Endothelial cell of umbilical vein (primary cell): ENCODE data around the gene NRBF2. TPM values are rescaled to one million over a fixed set of nuclear protein-coding genes. Genes with fewer than 3 reads are reported as not detected.
"Not testable (repeated sequence)": the region's sequence is repeated elsewhere in the genome, so short reads cannot be mapped to it uniquely, and the experiment has no call there.

Source experiments
- BruUV-seq: library from RNA; stranded (reverse); fragments of 400-500 nt; replicated peaks from 2 replicates; lab custom pipeline; 2021; lab: Mats Ljungman, UMichigan
- CTCF ChIA-PET: fragments of 300-600, 350-600 bp; sonication (Branson Sonifier 250); formaldehyde crosslinking; loops from one replicate; lab custom pipeline; 2021; ENCODE audit warnings: antibody characterized with exemption, inconsistent platforms; lab: Charles Lee
- POLR2A ChIA-PET: fragments of 300-600, 350-600 bp; sonication (Branson Sonifier 250); formaldehyde crosslinking; loops from one replicate; lab custom pipeline; 2021; ENCODE audit warnings: antibody characterized with exemption, inconsistent platforms; lab: Charles Lee
- DNase-seq: peaks from one replicate; pipeline ENCODE4 v3.0.0-alpha.2; 2011; ENCODE audit warnings: low read depth, low spot score
- FAIRE-seq: peaks from 2 replicates; lab custom pipeline; 2011; peaks lifted over from hg19 to GRCh38; lab: Jason Lieb, UNC
- H2AFZ ChIP-seq: 2 replicates; pipeline ENCODE4 v1.6.0; 2012; ENCODE audit warnings: low read depth, low read length, control low read depth, inconsistent platforms
- H3K27ac ChIP-seq: 2 replicates; pipeline ENCODE4 v1.5.1; 2011; ENCODE audit warnings: low read depth, mild to moderate bottlenecking, control low read depth, low read length, moderate library complexity; ENCODE audit not compliant: insufficient read depth
- H3K27me3 ChIP-seq, 2 experiments: 2 replicates each; pipeline versions ENCODE4 v1.6.0 to v1.6.1; 2011; ENCODE audit warnings: low read length in 2 of 2, mixed read lengths in 1 of 2; ENCODE audit not compliant: control insufficient read depth in 2 of 2, insufficient read depth in 2 of 2
- H3K36me3 ChIP-seq, 2 experiments: 2 replicates in 1 of 2; 3 replicates in 1 of 2; pipeline ENCODE4 v1.5.1; 2011; ENCODE audit warnings: low read length in 2 of 2, mild to moderate bottlenecking in 1 of 2, moderate library complexity in 1 of 2; ENCODE audit not compliant: control insufficient read depth in 2 of 2, insufficient read depth in 2 of 2; ENCODE audit errors: extremely low read depth in 1 of 2
- H3K4me1 ChIP-seq: 3 replicates; pipeline ENCODE4 v1.5.1; 2011; ENCODE audit warnings: mild to moderate bottlenecking, low read length; ENCODE audit not compliant: control insufficient read depth, insufficient read depth; ENCODE audit errors: extremely low read depth
- H3K4me2 ChIP-seq: 2 replicates; pipeline ENCODE4 v1.6.1; 2011; ENCODE audit warnings: low read length, control low read depth, mixed read lengths; ENCODE audit not compliant: insufficient read depth
- H3K4me3 ChIP-seq, 3 experiments: fragments of 200-600 bp in 1 of 3; sonication (generic), shearing (Covaris generic) in 1 of 3; replicated peaks in 1 of 3; 2 replicates each; pipeline ENCODE4 v1.5.1; 2011 to 2016; ENCODE audit warnings: control low read depth in 3 of 3, low read length in 3 of 3, mild to moderate bottlenecking in 2 of 3, inconsistent platforms in 1 of 3, low read depth in 1 of 3, moderate library complexity in 1 of 3; ENCODE audit not compliant: insufficient read depth in 1 of 3
- H3K79me2 ChIP-seq: 2 replicates; pipeline ENCODE4 v1.6.0; 2012; ENCODE audit warnings: low read length, inconsistent platforms; ENCODE audit not compliant: control insufficient read depth, insufficient read depth
- H3K9ac ChIP-seq: replicated peaks from 2 replicates; pipeline ENCODE3; 2011; ENCODE audit warnings: low read length, control low read depth; ENCODE audit not compliant: insufficient read depth; ENCODE audit errors: extremely low read depth
- H3K9me1 ChIP-seq: replicated peaks from 3 replicates; pipeline ENCODE4 v1.6.0; 2011; ENCODE audit warnings: mild to moderate bottlenecking, low read length; ENCODE audit not compliant: control insufficient read depth, insufficient read depth; ENCODE audit errors: extremely low read depth
- H3K9me3 ChIP-seq: replicated peaks from 2 replicates; pipeline ENCODE4 v1.5.1; 2012; ENCODE audit warnings: low read length, inconsistent platforms; ENCODE audit not compliant: control insufficient read depth, insufficient read depth
- H4K20me1 ChIP-seq: replicated peaks from 2 replicates; pipeline ENCODE3; 2011; ENCODE audit warnings: mild to moderate bottlenecking, low read length; ENCODE audit not compliant: control insufficient read depth, insufficient read depth; ENCODE audit errors: extremely low read depth
- EZH2 ChIP-seq: IDR thresholded peaks from 2 replicates; pipeline ENCODE4 v1.6.1; 2012; ENCODE audit warnings: borderline replicate concordance, low read depth, mild to moderate bottlenecking, moderate library complexity, low read length, inconsistent platforms; ENCODE audit not compliant: severe bottlenecking
- FOS ChIP-seq: IDR thresholded peaks from 2 replicates; pipeline ENCODE4 v1.6.1; 2011; ENCODE audit warnings: mild to moderate bottlenecking, low read length, moderate library complexity, borderline replicate concordance; ENCODE audit not compliant: insufficient read depth
- GATA2 ChIP-seq: IDR thresholded peaks from 2 replicates; pipeline ENCODE4 v1.7.0; 2011; ENCODE audit warnings: low read depth, mild to moderate bottlenecking, moderate library complexity, mixed read lengths, low read length; ENCODE audit not compliant: insufficient read length, insufficient read depth
- MYC ChIP-seq: IDR thresholded peaks from one replicate; pipeline ENCODE4 v1.6.1; 2011; ENCODE audit warnings: mild to moderate bottlenecking, low read depth, low read length
- POLR2A ChIP-seq: IDR thresholded peaks from 2 replicates; pipeline ENCODE4 v1.6.1; 2012; ENCODE audit warnings: low read depth, mild to moderate bottlenecking, control low read depth, low read length
- POLR2AphosphoS5 ChIP-seq: IDR thresholded peaks from 2 replicates; pipeline ENCODE4 v1.6.1; 2012; ENCODE audit warnings: low read depth, mild to moderate bottlenecking, control low read depth, low read length, moderate library complexity; ENCODE audit not compliant: insufficient read depth
- dilution Hi-C: fragments of 300-500 bp; cut with MboI; formaldehyde crosslinking; loops from one replicate; pipeline ENCODE4 v1.15.0; 2019; ENCODE audit warnings: low sequenced_read_pairs; ENCODE audit not compliant: extremely low pct_ligation_motif_present
- intact Hi-C: fragments of 100-400 bp; cut with micrococcal nuclease; formaldehyde crosslinking; loops from one replicate; pipeline ENCODE4 v1.10.0; 2022
- polyA plus RNA-seq, 4 experiments: library from polyadenylated mRNA; depleted of rRNA in 3 of 4; stranded (reverse) in 3 of 4; unstranded in 1 of 4; fragments of >200 nt; gene quantifications; 2 replicates each; pipeline versions ENCODE4 v1.2.1 to v1.2.3, GENCODE V29; 2011 to 2012; ENCODE audit warnings: missing spikeins in 1 of 4
- total RNA-seq: library from RNA; stranded (reverse); gene quantifications from 2 replicates; pipeline ENCODE4 v1.2.3, GENCODE V29; 2021
- TF ChIP-seq, protein P1 (sequence below), 2 donors: IDR thresholded peaks; 1 replicate in 1 of 2; 2 replicates in 1 of 2; pipeline ENCODE4 v1.5.1; 2011; ENCODE audit warnings: low read length in 2 of 2, mild to moderate bottlenecking in 2 of 2, moderate library complexity in 2 of 2, control low read depth in 1 of 2, inconsistent platforms in 1 of 2, low read depth in 1 of 2; ENCODE audit not compliant: insufficient read depth in 1 of 2; ENCODE audit errors: extremely low read depth in 1 of 2
- TF ChIP-seq, protein P2 (sequence below): IDR thresholded peaks from 2 replicates; pipeline ENCODE4 v1.6.1; 2011; ENCODE audit not compliant: insufficient read depth, insufficient read length

The NRBF2 gene
- total and polyA plus RNA-seq, 2 donors (not counting 3 experiments of a cell fraction or from before 2014, with no cell fraction given) = 7.6 to 17.7 TPM

DNA sequence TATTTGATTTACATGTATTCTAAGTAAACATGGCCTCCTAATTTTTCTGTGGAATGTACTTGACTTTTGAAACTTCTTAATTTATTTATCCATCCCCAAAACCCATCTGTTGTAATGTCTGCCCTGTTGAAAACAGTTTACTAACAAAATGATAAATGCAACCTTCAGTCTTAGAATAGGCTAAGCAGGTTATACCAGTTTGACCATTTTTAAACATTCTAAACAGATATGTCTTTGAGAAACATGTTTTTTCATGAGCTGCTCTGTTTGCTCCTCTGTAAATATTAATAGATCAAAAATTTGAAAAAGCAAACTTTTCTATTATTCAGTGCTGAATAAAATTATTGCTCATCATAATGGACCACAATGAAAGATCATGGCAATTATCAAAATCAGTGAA is 33.4 kb upstream of the NRBF2 start:
- no peaks in the 10 kb centered on the region for H3K36me3 ChIP-seq
- H4K20me1 ChIP-seq = no peaks in the 10 kb centered on the region
- H2AFZ ChIP-seq = no peak overlapping the region
- H3K9ac ChIP-seq = no peak overlapping the region
- ChIA-PET POLR2A (no interaction called here), CTCF (interaction anchor here (0.8 to 1.1 kb wide), 2 partner anchors 8 to 13 kb away, joined by 4 read pairs; no protein-coding TSS in a partner anchor)
- no peak overlapping the region for H3K4me3 ChIP-seq
- intact Hi-C loops (no loop called here), dilution Hi-C loops (no loop called here)
- H3K79me2 ChIP-seq = no peaks in the 10 kb centered on the region
- no peak overlapping the region for H3K4me2 ChIP-seq
- no peaks in the 10 kb centered on the region for H3K27me3 ChIP-seq
- H3K9me1 ChIP-seq = no peaks in the 10 kb centered on the region
- no peak overlapping the region for H3K27ac ChIP-seq
- no peak for DNase-seq
- BruUV-seq = no TSS peak
- H3K9me3 ChIP-seq = no peaks in the 10 kb centered on the region
- FAIRE-seq = no peak
- TF ChIP-seq, protein P1, sequence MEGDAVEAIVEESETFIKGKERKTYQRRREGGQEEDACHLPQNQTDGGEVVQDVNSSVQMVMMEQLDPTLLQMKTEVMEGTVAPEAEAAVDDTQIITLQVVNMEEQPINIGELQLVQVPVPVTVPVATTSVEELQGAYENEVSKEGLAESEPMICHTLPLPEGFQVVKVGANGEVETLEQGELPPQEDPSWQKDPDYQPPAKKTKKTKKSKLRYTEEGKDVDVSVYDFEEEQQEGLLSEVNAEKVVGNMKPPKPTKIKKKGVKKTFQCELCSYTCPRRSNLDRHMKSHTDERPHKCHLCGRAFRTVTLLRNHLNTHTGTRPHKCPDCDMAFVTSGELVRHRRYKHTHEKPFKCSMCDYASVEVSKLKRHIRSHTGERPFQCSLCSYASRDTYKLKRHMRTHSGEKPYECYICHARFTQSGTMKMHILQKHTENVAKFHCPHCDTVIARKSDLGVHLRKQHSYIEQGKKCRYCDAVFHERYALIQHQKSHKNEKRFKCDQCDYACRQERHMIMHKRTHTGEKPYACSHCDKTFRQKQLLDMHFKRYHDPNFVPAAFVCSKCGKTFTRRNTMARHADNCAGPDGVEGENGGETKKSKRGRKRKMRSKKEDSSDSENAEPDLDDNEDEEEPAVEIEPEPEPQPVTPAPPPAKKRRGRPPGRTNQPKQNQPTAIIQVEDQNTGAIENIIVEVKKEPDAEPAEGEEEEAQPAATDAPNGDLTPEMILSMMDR (IDR thresholded peaks at IDR 0.05; ENCODE audit: extremely low read depth in 1 of 2, insufficient read depth in 1 of 2, low read depth in 1 of 2, low read length in 2 of 2) = no peak
- TF ChIP-seq FOS (no peak), EZH2 (no peak), POLR2AphosphoS5 (no peak), MYC (no peak), GATA2 (no peak), POLR2A (no peak)
- TF ChIP-seq, protein P2, sequence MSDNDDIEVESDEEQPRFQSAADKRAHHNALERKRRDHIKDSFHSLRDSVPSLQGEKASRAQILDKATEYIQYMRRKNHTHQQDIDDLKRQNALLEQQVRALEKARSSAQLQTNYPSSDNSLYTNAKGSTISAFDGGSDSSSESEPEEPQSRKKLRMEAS = no peak
- H3K4me1 ChIP-seq = no peaks in the 10 kb centered on the region

DNA sequence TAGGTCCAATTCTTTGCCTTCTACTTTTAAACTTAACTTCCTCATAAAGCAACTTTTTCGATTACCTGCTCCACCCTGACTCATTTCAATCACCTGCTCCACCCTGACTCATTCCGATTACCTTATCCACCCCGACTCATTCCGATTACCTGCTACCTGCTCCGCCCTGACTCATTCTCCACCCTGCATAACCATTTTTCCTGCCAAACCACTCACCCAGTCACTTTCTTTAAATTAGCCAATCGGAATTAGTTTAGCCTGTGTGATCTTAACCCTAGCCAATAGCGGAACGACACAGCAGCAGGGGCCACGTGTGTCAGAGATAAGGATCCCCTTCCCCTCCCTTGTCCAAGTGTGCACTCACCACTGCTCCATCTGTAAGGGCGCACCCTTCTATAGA is 32.0 kb upstream of the NRBF2 start:
- H2AFZ ChIP-seq, H3K4me2 ChIP-seq, H3K79me2 ChIP-seq, DNase-seq, BruUV-seq, dilution Hi-C loops, intact Hi-C loops, FAIRE-seq, H3K9ac ChIP-seq, H3K9me1 ChIP-seq, H3K9me3 ChIP-seq, H3K4me1 ChIP-seq, H3K27me3 ChIP-seq, H3K4me3 ChIP-seq, H3K36me3 ChIP-seq, H3K27ac ChIP-seq, POLR2A ChIA-PET, CTCF ChIA-PET, H4K20me1 ChIP-seq: not testable (repeated sequence)

DNA sequence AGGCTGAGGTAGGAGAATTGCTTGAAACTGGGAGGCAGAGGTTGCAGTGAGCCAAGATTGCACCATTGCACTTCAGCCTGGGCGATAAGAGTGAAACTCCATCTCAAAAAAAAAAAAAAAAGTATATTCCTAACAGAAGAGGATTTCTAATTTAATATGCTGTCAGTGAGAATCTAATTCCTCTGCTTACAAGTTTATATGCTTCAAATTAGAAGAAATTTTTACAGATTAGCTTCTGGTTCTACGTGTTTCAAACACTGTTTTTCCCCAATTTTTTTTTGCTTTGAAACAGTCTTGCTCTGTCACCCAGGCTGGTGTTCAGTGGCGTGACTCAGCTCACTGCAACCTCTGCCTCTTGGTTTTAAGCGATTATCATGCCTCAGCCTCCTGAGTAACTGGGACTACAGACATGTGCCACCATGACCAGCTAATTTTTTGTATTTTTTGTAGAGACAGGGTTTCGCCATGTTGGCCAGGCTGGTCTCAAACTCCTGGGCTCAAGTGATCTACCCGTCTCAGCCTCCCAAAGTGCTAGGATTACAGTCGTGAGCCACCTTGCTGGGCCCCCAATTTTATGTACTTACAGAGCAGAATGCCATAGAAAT is 30.7 kb upstream of the NRBF2 start:
- CTCF ChIA-PET, H3K4me1 ChIP-seq, H2AFZ ChIP-seq, BruUV-seq, H3K4me3 ChIP-seq, H3K9ac ChIP-seq, H3K36me3 ChIP-seq, H3K4me2 ChIP-seq, FAIRE-seq, POLR2A ChIA-PET, DNase-seq, H3K27ac ChIP-seq, H3K9me3 ChIP-seq, H3K27me3 ChIP-seq, dilution Hi-C loops, H3K9me1 ChIP-seq, intact Hi-C loops, H4K20me1 ChIP-seq, H3K79me2 ChIP-seq: not testable (repeated sequence)
